ENCODE data around the gene IL36A.
A peak's percentile ranks its signal among the peaks of the same experiment; 100 is the strongest.

The IL36A gene

GRCh38 chr2:112995346-112995920, 9.8 kb upstream of the IL36A start:
- Histone ChIP-seq H3K4me3 (IDR thresholded peaks at IDR 0.05; ENCODE audit: insufficient read depth, low read depth, low read length) (peak overlapping the region; percentile 18), H3K27ac (peak overlapping the region; percentile 74), H3K9ac (peak overlapping the region; percentile 52; the same call in 1 of the 2 replicates), H3K79me2 (ENCODE audit: insufficient read depth, low read depth) (no peaks in the 10 kb centered on the region), H2AFZ (ENCODE audit: low read depth) (peak overlapping the region; percentile 58; the same call in 1 of the 2 replicates), H3K4me2 (peak overlapping the region; percentile 85), H3K4me1 (ENCODE audit: low read depth, poor library complexity, severe bottlenecking) (peaks cover 28% of the 10 kb centered on the region), H4K20me1 (ENCODE audit: insufficient read depth) (no peaks in the 10 kb centered on the region), H3K36me3 (ENCODE audit: insufficient read depth) (no peaks in the 10 kb centered on the region), H3K27me3 (ENCODE audit: insufficient read depth, low read depth) (no peaks in the 10 kb centered on the region)
- TF ChIP-seq CTCF (conservative IDR thresholded peaks at IDR 0.05; ENCODE audit: low read depth, low read length): no peak

GRCh38 chr2:112996635-112997034, 8.6 kb upstream of the IL36A start:
- Histone ChIP-seq H3K27ac (no peak overlapping the region), H3K4me3 (IDR thresholded peaks at IDR 0.05; ENCODE audit: insufficient read depth, low read depth, low read length) (no peak overlapping the region), H2AFZ (ENCODE audit: low read depth) (no peak overlapping the region), H3K9ac (no peak overlapping the region), H3K4me2 (no peak overlapping the region), H3K79me2 (ENCODE audit: insufficient read depth, low read depth) (no peaks in the 10 kb centered on the region), H3K4me1 (ENCODE audit: low read depth, poor library complexity, severe bottlenecking) (peaks cover 28% of the 10 kb centered on the region), H3K27me3 (ENCODE audit: insufficient read depth, low read depth) (no peaks in the 10 kb centered on the region), H4K20me1 (ENCODE audit: insufficient read depth) (no peaks in the 10 kb centered on the region), H3K36me3 (ENCODE audit: insufficient read depth) (no peaks in the 10 kb centered on the region)
- no peak for TF ChIP-seq CTCF (conservative IDR thresholded peaks at IDR 0.05; ENCODE audit: low read depth, low read length)

GRCh38 chr2:112997151-112997550, 8.1 kb upstream of the IL36A start:
- Histone ChIP-seq H3K4me2 (no peak overlapping the region), H2AFZ (ENCODE audit: low read depth) (no peak overlapping the region)

GRCh38 chr2:113000436-113000835, 4.8 kb upstream of the IL36A start:
- Histone ChIP-seq H3K27ac (no peak overlapping the region), H4K20me1 (ENCODE audit: insufficient read depth) (no peaks in the 10 kb centered on the region), H3K36me3 (ENCODE audit: insufficient read depth) (no peaks in the 10 kb centered on the region), H3K4me1 (ENCODE audit: low read depth, poor library complexity, severe bottlenecking) (peaks cover 18% of the 10 kb centered on the region), H3K79me2 (ENCODE audit: insufficient read depth, low read depth) (no peaks in the 10 kb centered on the region), H3K27me3 (ENCODE audit: insufficient read depth, low read depth) (no peaks in the 10 kb centered on the region), H3K4me3 (IDR thresholded peaks at IDR 0.05; ENCODE audit: insufficient read depth, low read depth, low read length) (no peak overlapping the region), H3K4me2 (no peak overlapping the region), H3K9ac (no peak overlapping the region), H2AFZ (ENCODE audit: low read depth) (no peak overlapping the region)
- TF ChIP-seq CTCF (conservative IDR thresholded peaks at IDR 0.05; ENCODE audit: low read depth, low read length): no peak

More at GRCh38 chr2:112997151-112997550, 8.1 kb upstream of the IL36A start:
- H3K4me1 ChIP-seq (ENCODE audit: low read depth, poor library complexity, severe bottlenecking): peaks cover 28% of the 10 kb centered on the region
- no peaks in the 10 kb centered on the region for H3K36me3 ChIP-seq (ENCODE audit: insufficient read depth)
- H3K27me3 ChIP-seq (ENCODE audit: insufficient read depth, low read depth): no peaks in the 10 kb centered on the region
- no peak overlapping the region for H3K9ac ChIP-seq
- TF ChIP-seq CTCF (conservative IDR thresholded peaks at IDR 0.05; ENCODE audit: low read depth, low read length): no peak
- no peak overlapping the region for H3K4me3 ChIP-seq (IDR thresholded peaks at IDR 0.05; ENCODE audit: insufficient read depth, low read depth, low read length)
- H4K20me1 ChIP-seq (ENCODE audit: insufficient read depth): no peaks in the 10 kb centered on the region
- H3K27ac ChIP-seq: no peak overlapping the region
- no peaks in the 10 kb centered on the region for H3K79me2 ChIP-seq (ENCODE audit: insufficient read depth, low read depth)

All from KMS-11 (cell line).